ENCODE measurements around the gene CCDC188. TPM values are rescaled to one million over a fixed set of nuclear protein-coding genes. Genes with fewer than 3 reads are reported as not detected.

Gene CCDC188
- total and polyA plus RNA-seq, 9 of the 15 experiments (the other 6 are each of a cell fraction or from before 2014, with no cell fraction given): not detected

DNA sequence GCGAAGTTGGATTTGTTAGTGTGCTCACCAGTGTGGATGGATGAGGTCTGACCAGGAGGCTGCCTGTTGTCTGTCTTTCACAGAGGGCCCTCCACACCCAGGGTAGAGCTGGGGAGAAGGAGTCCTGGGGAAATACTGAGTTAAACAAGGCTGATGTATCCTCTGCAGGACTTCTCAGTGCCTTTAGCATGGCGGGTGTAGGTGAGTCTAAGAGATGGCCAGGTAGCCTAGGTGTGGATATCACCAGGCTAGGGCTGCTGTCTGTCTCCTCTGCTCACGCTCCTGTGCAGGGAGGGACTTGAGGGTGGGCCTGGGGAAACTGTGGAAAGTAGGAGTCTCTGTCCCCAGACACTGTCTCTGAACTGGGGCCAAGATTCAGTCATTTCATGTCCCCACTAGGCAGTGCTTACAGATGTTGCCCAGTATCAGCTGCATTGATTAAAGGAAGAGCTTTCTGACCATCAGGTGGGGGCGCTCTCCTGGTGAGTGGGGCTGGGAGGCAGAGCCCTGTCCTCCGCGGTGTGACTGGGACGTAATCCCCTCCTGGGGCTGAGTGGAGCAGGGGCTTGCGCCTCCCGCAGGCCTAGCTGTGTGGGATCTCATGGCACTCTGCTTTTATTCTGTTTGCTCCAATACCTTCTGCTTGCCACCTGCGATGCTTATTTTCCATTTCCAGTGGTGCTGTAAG is 35.5 kb upstream of the CCDC188 start (continued):
- TF ChIP-seq SRSF7 (optimal IDR thresholded peaks at IDR 0.05; ENCODE audit: low read depth, low read length) (no peak), FOXA1 (IDR thresholded peaks at IDR 0.05; ENCODE audit: borderline replicate concordance) (no peak), MCM7 (IDR thresholded peaks at IDR 0.05) (no peak), PCBP1 (IDR thresholded peaks at IDR 0.05; ENCODE audit: low read depth, low read length, poor library complexity, severe bottlenecking) (no peak), ZNF445 (CRISPR knock-in tag; IDR thresholded peaks at IDR 0.05; ENCODE audit: low read depth) (no peak), IRF2 (CRISPR knock-in tag; IDR thresholded peaks at IDR 0.05) (peak; percentile 48; the same call in 1 of the 2 replicates), CCAR2 (IDR thresholded peaks at IDR 0.05; ENCODE audit: low read depth, low read length) (no peak), ETS2 (tag; IDR thresholded peaks at IDR 0.05; ENCODE audit: borderline replicate concordance, poor library complexity, severe bottlenecking) (no peak), MAFK (IDR thresholded peaks at IDR 0.05; ENCODE audit: low read length) (no peak), HDAC3 (IDR thresholded peaks at IDR 0.05; ENCODE audit: borderline replicate concordance, partially characterized antibody) (no peak)
- TF ChIP-seq, protein P1, sequence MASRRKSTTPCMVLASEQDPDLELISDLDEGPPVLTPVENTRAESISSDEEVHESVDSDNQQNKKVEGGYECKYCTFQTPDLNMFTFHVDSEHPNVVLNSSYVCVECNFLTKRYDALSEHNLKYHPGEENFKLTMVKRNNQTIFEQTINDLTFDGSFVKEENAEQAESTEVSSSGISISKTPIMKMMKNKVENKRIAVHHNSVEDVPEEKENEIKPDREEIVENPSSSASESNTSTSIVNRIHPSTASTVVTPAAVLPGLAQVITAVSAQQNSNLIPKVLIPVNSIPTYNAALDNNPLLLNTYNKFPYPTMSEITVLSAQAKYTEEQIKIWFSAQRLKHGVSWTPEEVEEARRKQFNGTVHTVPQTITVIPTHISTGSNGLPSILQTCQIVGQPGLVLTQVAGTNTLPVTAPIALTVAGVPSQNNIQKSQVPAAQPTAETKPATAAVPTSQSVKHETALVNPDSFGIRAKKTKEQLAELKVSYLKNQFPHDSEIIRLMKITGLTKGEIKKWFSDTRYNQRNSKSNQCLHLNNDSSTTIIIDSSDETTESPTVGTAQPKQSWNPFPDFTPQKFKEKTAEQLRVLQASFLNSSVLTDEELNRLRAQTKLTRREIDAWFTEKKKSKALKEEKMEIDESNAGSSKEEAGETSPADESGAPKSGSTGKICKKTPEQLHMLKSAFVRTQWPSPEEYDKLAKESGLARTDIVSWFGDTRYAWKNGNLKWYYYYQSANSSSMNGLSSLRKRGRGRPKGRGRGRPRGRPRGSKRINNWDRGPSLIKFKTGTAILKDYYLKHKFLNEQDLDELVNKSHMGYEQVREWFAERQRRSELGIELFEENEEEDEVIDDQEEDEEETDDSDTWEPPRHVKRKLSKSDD (conservative IDR thresholded peaks at IDR 0.05; ENCODE audit: low read length): no peak
- TF ChIP-seq, protein P2, sequence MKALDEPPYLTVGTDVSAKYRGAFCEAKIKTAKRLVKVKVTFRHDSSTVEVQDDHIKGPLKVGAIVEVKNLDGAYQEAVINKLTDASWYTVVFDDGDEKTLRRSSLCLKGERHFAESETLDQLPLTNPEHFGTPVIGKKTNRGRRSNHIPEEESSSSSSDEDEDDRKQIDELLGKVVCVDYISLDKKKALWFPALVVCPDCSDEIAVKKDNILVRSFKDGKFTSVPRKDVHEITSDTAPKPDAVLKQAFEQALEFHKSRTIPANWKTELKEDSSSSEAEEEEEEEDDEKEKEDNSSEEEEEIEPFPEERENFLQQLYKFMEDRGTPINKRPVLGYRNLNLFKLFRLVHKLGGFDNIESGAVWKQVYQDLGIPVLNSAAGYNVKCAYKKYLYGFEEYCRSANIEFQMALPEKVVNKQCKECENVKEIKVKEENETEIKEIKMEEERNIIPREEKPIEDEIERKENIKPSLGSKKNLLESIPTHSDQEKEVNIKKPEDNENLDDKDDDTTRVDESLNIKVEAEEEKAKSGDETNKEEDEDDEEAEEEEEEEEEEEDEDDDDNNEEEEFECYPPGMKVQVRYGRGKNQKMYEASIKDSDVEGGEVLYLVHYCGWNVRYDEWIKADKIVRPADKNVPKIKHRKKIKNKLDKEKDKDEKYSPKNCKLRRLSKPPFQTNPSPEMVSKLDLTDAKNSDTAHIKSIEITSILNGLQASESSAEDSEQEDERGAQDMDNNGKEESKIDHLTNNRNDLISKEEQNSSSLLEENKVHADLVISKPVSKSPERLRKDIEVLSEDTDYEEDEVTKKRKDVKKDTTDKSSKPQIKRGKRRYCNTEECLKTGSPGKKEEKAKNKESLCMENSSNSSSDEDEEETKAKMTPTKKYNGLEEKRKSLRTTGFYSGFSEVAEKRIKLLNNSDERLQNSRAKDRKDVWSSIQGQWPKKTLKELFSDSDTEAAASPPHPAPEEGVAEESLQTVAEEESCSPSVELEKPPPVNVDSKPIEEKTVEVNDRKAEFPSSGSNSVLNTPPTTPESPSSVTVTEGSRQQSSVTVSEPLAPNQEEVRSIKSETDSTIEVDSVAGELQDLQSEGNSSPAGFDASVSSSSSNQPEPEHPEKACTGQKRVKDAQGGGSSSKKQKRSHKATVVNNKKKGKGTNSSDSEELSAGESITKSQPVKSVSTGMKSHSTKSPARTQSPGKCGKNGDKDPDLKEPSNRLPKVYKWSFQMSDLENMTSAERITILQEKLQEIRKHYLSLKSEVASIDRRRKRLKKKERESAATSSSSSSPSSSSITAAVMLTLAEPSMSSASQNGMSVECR (CRISPR knock-in tag; IDR thresholded peaks at IDR 0.05): no peak
